DMS53 (cell line): Measurements from ENCODE around the gene PCDHB6.
"Not testable (repeated sequence)": the region's sequence is repeated elsewhere in the genome, so short reads cannot be mapped to it uniquely, and the experiment has no call there.

ENCODE experiments used
- DNase-seq: peaks from one replicate; lab custom pipeline; 2025; lab: John Stamatoyannopoulos, UW

Gene PCDHB6

GRCh38 chr5:141149812-141150211 is at the start of gene PCDHB6:
Gene PCDHB6, plus strand, starts transcription at chr5:141150057. Its CDS starts 201 bp downstream, at chr5:141150258.
- DNase-seq = peak; percentile 70

- peak; percentile 72 for DNase-seq
Observed at GRCh38 chr5:141100243-141100805, 49.5 kb upstream of the PCDHB6 start, which contains the start of gene PCDHB3. Gene PCDHB3, plus strand, starts transcription at chr5:141100473. Its CDS starts 177 bp downstream, at chr5:141100650.

- DNase-seq = no peak
Observed at GRCh38 chr5:141101059-141101458, 48.8 kb upstream of the PCDHB6 start.

- DNase-seq = not testable (repeated sequence)
Observed at GRCh38 chr5:141102070-141102469, 47.8 kb upstream of the PCDHB6 start.

GRCh38 chr5:141102471-141102870 is 47.4 kb upstream of the PCDHB6 start:
- DNase-seq = not testable (repeated sequence)

GRCh38 chr5:141105350-141105749 is 44.5 kb upstream of the PCDHB6 start:
- DNase-seq = no peak

GRCh38 chr5:141119250-141119649 is 30.6 kb upstream of the PCDHB6 start:
- DNase-seq = no peak

- DNase-seq = peak; percentile 65
Observed at GRCh38 chr5:141121563-141121962, 28.3 kb upstream of the PCDHB6 start, which contains the start of gene PCDHB4. Gene PCDHB4, plus strand, starts transcription at chr5:141121818. Its CDS starts 181 bp downstream, at chr5:141121999.

- DNase-seq = peak; percentile 35
Observed at GRCh38 chr5:141121985-141122384, 27.9 kb upstream of the PCDHB6 start.

GRCh38 chr5:141123396-141124135 is 26.3 kb upstream of the PCDHB6 start:
- DNase-seq = not testable (repeated sequence)

- DNase-seq = no peak
Observed at GRCh38 chr5:141127305-141127704, 22.6 kb upstream of the PCDHB6 start.

GRCh38 chr5:141135030-141135717 is 14.7 kb upstream of the PCDHB6 start, which contains the start of gene PCDHB5:
Gene PCDHB5, plus strand, starts transcription at chr5:141135206. Its CDS starts 229 bp downstream, at chr5:141135435.
- DNase-seq = peak; percentile 75

GRCh38 chr5:141135718-141136266 is 14.1 kb upstream of the PCDHB6 start:
- DNase-seq = no peak

- not testable (repeated sequence) for DNase-seq
Observed at GRCh38 chr5:141137346-141137745, 12.5 kb upstream of the PCDHB6 start.

GRCh38 chr5:141150224-141150992 is 551 bp downstream of the PCDHB6 start:
- DNase-seq = peak; percentile 34

GRCh38 chr5:141150993-141151325 is 1.1 kb downstream of the PCDHB6 start:
- peak; percentile 33 for DNase-seq

GRCh38 chr5:141151632-141152031 is 1.8 kb downstream of the PCDHB6 start:
- DNase-seq = not testable (repeated sequence)

GRCh38 chr5:141152096-141152495 is 2.2 kb downstream of the PCDHB6 start:
- not testable (repeated sequence) for DNase-seq

GRCh38 chr5:141155540-141156374 is 5.9 kb downstream of the PCDHB6 start:
- DNase-seq = peak; percentile 29

GRCh38 chr5:141157356-141157755 is 7.5 kb downstream of the PCDHB6 start:
- DNase-seq = not testable (repeated sequence)

GRCh38 chr5:141157901-141158300 is 8.0 kb downstream of the PCDHB6 start:
- not testable (repeated sequence) for DNase-seq
